Activated CD4-positive, alpha-beta T cell treated with anti-CD3 and anti-CD28 coated beads for 1 hour (primary cell): ENCODE results near the gene SZT2.

ENCODE experiments used
- DNase-seq: peaks from one replicate; pipeline ENCODE4 v3.0.0-alpha.2; 2020

Gene SZT2

GRCh38 chr1:43389326-43390313 lies at the start of gene SZT2, which contains the start of gene MED8:
Gene SZT2 (plus strand): TSS chr1:43389899. CDS start chr1:43389969, 70 bp downstream.
Gene MED8 (minus strand): TSS chr1:43389800. CDS start chr1:43389764, 36 bp downstream.
- DNase-seq = peak; percentile 88

DNA sequence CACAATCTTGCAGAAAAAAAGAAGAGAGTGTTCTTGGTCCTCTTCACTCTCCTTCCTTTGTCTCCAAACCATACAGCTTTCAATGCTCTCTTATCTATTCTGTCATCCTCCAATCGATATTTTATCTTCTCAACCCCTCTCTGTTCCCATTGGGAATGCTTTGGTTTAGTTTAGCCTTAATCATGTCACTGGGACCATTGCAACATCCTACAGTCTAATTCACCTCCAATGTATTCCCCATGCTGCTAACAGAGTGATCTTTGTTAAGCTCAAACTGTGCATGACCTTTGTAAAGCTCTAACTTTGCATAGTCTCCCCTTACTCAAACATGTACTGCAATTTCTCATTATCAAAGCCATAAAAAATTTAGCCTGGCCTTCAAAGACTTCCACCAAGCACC lies 49.1 kb upstream of the SZT2 start:
- no peak for DNase-seq

- no peak for DNase-seq
These were observed 45.3 kb upstream of the SZT2 start for GRCh38 chr1:43344267-43344850.

DNA sequence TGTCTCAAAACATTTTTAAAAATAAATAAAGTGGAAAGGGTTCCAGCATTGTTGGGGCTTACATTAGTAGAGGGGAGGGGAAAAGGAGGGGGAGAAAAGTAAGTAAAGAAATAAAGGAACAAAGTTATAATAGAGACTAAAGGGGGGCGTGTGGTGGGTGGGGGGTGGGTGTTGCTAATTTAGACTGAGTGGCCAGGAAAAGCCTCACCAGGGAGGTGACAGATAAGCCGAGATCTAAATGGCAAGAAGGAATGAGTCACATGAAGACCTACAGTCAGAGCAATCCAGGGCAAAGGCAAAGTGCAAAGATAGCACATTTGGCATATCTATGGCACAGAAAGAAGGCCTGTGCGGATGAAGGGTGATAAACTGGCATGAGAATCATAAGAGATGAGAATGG lies 44.6 kb upstream of the SZT2 start:
- DNase-seq = no peak

DNA sequence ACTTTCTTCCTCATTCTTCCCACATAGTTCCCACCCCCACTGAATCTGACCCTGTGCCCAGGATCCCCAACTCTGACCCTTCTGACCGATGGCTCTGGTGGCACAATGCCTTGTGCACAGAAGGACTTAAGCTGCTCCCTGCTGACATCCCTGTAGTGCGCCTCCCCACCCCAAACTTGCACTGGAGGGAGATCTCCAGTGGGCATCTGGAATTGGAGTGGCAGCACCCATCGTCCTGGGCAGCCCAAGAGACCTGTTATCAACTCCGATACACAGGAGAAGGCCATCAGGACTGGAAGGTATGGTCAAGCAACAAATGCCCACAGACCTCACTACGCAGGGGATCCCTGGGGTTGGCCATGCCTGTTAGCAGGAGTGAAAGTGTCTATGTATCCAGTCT lies 43.1 kb upstream of the SZT2 start:
- DNase-seq = no peak

DNA sequence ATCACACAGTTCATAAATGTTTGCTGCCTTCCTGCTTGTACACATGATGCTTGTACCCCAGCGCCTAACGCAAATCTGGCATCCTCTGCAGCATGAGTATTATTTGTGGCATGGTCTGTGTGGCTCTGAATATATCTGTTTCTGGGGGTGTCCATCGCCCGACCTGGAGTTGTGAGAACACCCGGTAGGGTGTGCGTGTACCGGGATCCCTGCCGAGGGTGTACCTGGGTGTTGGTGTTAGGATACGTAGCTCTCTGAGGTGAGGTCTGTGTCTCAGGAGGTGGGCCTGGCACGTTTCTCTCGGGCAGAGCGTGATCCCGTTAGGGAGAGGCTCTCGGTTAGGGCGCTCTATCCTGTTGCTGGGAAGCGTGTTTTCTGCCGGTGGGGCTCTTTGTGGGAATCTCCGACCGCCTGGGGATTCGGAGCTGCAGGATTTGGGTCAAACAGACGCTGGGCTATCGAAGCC lies 41.3 kb upstream of the SZT2 start:
- DNase-seq = no peak

GRCh38 chr1:43348809-43349593 lies 40.7 kb upstream of the SZT2 start:
- no peak for DNase-seq

- DNase-seq = no peak
These were observed 39.9 kb upstream of the SZT2 start for GRCh38 chr1:43349594-43350306.

DNA sequence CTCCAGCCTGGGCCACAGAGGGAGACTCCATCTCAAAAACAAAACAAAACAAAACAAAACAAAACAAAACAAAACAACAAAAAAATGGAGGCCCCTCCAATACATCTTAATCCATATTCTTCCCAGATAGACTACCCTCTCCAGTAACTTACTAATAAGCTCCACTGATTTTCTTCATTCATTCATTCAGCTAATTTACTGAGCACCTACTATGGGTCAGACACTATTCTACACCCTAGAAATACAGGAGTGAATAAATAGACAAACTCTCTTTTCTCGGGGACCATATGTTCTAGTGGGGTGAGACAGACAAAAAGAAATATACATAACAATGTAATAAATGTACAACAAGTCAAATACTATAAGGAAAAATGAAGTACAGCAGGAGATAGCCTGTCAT lies 38.7 kb upstream of the SZT2 start:
- DNase-seq = no peak

- no peak for DNase-seq
These were observed 38.0 kb upstream of the SZT2 start for GRCh38 chr1:43351421-43352350.

DNA sequence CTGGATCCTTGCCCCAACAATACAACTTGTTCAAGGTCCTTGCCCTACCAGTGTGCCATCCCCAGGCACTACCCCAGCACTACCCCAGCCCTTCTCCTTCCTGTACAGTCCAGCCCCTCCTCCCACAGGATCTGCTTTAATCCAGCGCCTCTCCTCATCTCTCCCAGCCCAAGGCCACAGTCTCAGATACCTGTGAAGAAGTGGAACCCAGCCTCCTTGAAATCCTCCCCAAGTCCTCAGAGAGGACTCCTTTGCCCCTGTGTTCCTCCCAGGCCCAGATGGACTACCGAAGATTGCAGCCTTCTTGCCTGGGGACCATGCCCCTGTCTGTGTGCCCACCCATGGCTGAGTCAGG lies 37.4 kb upstream of the SZT2 start:
- DNase-seq = no peak

DNA sequence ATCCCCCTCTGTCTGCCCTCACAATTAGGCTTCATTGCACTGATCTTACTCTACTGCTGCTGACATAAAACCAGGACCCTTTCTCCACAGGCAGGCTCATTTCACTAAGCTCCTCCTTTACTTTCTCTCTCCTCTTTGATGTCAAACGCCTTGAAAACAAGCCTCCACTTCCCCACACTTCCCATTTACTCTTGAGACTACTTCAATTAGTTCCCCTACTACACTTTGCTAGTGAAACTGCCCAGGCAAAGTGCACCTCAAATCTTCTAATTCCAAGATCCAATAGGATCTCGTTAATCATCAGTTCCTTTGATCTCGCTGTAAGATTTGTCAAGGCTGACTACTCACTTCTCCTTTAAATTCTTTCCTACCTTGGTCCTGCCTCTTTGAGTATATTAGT lies 36.8 kb upstream of the SZT2 start:
- DNase-seq = no peak

DNA sequence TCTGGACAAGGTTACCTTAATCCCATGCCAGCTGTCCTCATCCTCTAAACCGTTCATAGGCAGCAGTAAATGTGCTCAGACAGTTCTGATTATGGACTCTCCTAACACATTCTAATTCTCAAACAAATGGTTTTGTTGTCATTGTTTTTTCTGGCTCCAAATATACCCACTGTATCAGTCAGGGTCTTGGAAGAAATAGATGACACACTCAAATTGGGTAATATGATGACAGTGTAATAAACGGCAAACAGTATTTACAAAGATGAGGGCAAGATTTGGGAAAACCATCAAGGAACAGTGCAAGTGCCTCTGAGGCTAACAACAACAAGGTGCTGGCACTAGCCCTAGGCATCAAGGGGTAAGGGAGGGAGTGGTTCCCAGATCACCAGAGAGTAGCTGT lies 35.2 kb upstream of the SZT2 start:
- no peak for DNase-seq

GRCh38 chr1:43354936-43355335 lies 34.8 kb upstream of the SZT2 start:
- DNase-seq = no peak

GRCh38 chr1:43357251-43357650 lies 32.4 kb upstream of the SZT2 start:
- DNase-seq = no peak

- DNase-seq = no peak
These were observed 31.5 kb upstream of the SZT2 start for GRCh38 chr1:43358121-43358745.

GRCh38 chr1:43358746-43359693 lies 30.7 kb upstream of the SZT2 start, which contains the start of gene CDC20:
Gene CDC20 (plus strand): TSS chr1:43358981. CDS start chr1:43359216, 235 bp downstream.
- DNase-seq = peak; percentile 95

DNA sequence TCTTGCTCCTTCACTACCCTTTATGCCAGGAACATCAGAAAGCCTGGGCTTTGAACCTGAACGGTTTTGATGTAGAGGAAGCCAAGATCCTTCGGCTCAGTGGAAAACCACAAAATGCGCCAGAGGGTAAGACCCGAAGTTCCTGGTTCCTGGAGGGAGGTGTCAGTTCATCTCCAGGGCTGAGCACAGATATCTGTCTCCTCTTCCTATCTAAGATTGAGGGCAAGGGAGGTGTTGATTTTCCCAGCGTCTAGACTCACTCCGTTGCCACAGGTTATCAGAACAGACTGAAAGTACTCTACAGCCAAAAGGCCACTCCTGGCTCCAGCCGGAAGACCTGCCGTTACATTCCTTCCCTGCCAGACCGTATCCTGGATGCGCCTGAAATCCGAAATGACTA lies 30.0 kb upstream of the SZT2 start:
- DNase-seq = no peak

DNA sequence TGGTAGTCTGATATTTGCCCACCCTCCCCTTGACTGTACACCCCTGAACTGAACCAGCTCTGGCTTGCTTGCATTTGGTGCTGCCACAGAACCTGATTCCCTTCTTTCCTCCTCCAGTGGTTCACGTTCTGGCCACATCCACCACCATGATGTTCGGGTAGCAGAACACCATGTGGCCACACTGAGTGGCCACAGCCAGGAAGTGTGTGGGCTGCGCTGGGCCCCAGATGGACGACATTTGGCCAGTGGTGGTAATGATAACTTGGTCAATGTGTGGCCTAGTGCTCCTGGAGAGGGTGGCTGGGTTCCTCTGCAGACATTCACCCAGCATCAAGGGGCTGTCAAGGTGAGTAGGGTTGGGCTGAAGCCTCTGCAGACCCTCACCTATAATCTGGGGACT lies 29.1 kb upstream of the SZT2 start:
- DNase-seq = no peak
